Measurements from ENCODE around the gene TIE1.

TIE1 gene

GRCh38 chr1:43272576-43273571, 27.9 kb upstream of the TIE1 start:
- intact Hi-C loops (cut with DNase I), result no loop called here
- DNase-seq, result peak in 6 of 42 donors; percentile 15 to 36 (median 22)

DNA sequence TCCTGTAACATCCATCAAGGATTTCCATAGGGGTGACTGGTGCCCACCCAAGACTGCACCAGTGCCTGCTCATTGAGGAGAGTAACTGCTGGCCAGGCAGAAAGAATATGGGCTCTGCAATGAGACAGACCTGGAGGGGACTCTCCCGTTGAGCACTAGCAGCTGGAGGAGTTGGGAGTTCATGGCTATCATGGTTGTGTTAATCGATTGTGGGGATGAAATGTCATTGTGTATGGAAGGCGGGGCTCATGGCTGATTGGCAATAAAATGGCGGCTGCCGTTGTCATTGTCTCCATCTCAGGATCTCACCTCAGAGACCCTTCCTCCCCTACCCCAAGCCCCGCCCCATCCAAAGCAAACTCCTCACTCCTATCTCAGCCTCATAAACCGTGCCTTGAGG, 27.1 kb upstream of the TIE1 start:
- DNase-seq, result peak in 5 of 42 donors; percentile 1 to 13 (median 7)

DNA sequence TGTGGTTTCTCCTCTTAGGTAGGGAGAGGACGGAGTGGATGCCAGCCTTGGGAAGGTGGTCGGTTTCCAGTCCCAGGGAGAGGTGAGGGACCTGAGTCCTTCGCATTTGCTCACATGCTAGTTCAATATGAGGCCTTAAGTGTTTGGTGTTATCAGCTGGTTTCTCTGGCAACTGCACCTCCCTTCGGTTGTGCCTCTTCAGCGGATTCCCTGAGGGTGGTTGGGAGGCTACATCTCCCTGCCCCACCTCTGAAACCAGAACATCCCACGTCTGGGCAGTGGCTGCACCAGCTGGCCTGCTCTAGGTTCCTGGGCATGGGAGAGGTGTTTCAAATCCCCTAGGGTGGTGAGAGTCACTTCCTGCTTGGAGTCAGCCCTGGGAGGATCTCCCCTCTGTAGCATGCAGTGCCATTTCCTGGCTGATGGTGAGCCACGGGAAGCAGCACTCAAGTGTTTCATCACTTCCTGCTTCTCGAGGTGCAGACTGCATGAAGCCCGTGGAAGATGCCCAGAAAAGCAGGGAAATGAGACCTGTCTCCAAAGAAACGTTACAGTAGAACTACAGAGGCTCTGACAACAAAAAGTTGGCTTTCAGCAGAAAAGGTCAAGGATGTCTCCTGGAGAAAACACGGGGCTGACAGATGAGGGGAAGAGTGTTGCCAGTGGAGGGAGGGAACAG, 26.5 kb upstream of the TIE1 start:
- DNase-seq, result peak in 5 of 42 donors; percentile 12 to 38 (median 24)

More for the DNA sequence above, 27.1 kb upstream of the TIE1 start:
- intact Hi-C loops (cut with DNase I), result no loop called here

GRCh38 chr1:43274804-43275180, 26.0 kb upstream of the TIE1 start:
- peak in 4 of 42 donors; percentile 5 to 25 (median 14) for DNase-seq
- intact Hi-C loops (cut with DNase I), result no loop called here

More for the DNA sequence above, 26.5 kb upstream of the TIE1 start:
- intact Hi-C loops (cut with DNase I), result no loop called here

DNA sequence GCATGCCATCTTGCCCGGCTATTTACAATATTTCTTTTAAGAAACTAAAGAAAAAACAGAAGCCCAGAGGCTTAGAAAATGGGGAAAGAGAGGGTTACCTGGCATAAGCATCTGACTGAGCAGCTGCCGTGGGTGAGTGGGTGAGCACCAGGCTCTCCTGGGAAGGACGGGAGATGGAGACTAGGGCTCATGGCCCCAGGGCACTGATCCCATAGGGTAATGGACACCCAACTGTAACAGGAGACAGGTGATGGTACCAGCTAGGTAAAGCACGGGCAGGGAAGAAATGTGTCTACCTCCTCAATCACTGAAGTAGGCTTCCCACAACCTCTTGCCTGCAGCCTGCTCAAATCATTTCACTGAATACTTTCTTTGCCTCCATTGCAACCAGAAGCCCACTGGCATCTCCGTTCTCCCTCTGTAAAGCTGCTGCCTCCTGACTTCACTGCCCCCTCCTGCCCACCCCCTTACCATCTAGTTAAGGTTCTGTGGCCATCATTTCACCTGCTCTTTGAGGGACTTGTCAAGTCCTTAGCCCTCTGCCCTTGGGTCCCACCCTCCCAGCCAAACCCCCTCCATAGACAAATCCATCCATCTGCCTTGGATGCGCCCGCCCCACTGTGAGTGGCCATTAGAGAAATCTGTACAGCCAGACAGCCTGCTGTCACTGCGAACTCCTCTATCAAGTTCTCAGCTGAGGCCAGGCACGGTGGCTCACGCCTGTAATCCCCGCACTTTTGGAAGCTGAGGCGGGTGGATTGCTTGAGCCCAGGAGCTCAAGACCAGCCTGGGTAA, 24.8 kb upstream of the TIE1 start:
- DNase-seq, result peak in 7 of 42 donors; percentile 6 to 35 (median 13)

GRCh38 chr1:43276673-43277072, 24.1 kb upstream of the TIE1 start:
- intact Hi-C loops (cut with DNase I), result no loop called here
- peak in 4 of 42 donors; percentile 5 to 14 (median 10) for DNase-seq

More for the DNA sequence above, 24.8 kb upstream of the TIE1 start:
- intact Hi-C loops (cut with DNase I), result no loop called here

DNA sequence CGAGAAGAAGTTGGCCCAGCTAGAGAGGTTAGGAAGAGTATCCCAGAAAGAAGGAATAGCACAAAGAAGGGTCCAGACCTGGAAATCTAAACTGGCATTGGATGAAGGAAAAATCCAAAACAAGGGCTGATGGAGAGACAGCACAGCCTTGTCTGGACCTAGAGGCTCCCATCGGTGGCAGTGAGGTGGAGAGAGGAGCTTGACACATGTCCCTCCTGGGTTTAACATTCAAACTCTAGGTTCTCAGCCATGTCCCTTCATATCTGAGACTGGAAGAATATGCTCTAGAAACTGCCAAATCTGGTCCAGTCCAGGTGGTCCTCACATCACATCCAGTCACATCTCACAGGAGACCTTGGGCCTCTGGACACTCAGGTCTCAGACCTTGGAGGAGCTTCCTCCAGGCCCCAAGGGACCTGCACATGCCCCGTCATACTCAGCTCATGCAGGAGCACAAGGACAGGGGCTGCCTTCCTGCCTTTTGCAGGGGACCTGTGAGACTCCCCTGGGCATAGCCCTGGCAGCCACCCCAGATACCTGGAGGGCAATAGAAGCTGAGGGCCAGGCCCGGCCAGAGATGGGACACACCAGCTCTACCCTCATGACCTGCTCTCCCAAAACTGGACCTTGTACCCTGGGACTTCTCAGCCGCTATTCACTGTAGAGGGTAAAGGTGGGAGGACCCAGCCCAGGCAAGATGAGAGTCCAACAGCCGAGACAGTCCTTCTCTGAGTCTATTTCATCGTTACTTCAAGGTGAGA, 23.5 kb upstream of the TIE1 start:
- peak in 4 of 42 donors; percentile 10 to 16 (median 12) for DNase-seq
- intact Hi-C loops (cut with DNase I), result no loop called here

DNA sequence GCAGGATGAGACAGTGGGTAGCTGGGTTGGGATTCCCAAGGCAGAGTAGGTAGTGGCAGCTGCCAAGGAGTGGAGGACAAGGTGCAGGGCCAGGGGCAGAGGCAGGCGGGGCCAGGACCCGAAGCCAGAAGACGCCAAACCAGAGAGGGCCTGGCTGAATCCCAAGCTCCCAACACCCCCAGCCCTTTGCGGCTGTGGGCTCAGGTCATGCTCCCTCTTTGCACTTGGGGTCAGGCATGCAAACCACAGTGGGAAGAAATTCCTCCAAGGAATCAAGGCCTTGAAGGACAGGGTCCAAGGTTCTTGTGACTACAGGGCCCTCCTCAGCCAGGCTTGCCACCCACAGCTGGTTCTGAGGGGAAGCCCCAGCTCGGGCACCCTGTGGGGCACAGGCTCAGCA, 21.6 kb upstream of the TIE1 start:
- DNase-seq, result no peak
- intact Hi-C loops (cut with DNase I), result no loop called here

DNA sequence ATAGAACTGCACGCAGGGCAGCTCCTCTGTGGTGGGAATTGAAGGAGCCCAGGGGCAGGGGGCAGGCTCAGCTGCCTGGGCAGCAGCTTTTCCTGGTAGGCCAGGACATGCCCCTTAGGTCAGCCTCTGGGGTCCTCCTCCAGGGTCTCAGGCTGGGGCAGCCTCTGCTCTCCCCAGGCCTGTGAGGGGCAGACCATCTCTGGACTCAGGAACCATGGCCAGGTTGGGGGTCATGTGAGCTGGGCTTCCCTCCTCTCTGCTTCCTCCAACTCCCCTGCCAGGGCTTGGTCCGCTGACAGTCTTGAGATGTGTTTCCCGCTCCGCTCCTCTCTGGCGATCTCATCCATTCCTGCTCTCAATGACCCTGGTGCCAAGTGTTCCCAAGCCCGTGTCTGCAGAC, 21.1 kb upstream of the TIE1 start:
- intact Hi-C loops (cut with DNase I), result no loop called here
- DNase-seq, result peak in 2 of 42 donors; percentile 8 to 11

DNA sequence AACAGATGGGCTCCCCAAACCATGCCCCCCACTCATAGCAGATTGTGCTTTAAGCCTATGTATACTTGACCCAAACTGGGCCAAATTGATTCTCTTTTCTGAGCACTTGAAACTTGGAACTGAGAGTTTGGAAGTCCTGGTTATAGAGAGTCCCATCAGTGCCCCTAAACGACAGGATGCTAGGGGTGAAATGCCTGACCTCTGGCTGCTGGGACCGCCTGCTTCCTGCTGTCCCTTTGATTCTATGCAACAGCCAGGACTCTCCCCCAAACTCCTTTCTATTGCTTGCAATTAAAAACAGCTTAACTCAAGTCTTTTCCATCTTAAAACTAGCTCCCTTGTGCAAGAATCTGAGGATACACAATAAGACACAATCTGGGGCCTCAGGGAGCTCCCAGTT, 20.1 kb upstream of the TIE1 start:
- intact Hi-C loops (cut with DNase I), result no loop called here
- DNase-seq, result peak in 1 of 42 donors; percentile 11

- intact Hi-C loops (cut with DNase I), result no loop called here
- DNase-seq, result peak in 4 of 42 donors; percentile 3 to 39 (median 34)
These were observed 18.3 kb upstream of the TIE1 start for GRCh38 chr1:43282220-43283195.

GRCh38 chr1:43284065-43284464, 16.7 kb upstream of the TIE1 start:
- DNase-seq, result peak in 2 of 42 donors; percentile 8 to 10
- intact Hi-C loops (cut with DNase I), result no loop called here

DNA sequence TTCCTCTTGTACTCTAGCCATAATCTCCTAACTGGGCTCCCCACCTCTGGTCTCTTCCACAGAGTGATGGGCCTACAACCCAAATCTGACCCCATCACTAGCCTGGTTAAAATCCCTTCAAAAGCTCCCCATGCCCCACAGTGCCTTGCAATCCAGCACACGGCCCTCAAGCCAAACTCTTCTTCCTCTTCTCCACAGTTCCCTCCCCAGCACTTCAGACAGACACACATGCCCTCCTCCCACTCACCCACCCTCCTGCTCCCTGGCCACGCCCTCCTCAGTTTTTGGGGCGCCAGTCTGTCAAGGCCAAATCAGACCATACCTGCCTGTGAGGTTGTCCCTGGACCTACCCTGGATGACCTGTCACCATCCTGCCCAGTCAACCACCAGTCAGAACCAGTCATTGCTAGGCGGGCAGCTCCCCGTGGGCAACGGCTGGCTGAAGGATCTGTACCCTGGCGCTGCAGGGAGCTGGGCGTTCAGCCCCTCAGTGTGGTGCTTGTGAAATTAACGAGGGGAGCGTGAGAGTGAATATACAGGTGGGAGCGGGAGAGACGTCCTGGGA, 16.2 kb upstream of the TIE1 start:
- peak in 1 of 42 donors; percentile 8 for DNase-seq
- intact Hi-C loops (cut with DNase I), result no loop called here

- DNase-seq, result peak in 1 of 42 donors; percentile 14
- intact Hi-C loops (cut with DNase I), result no loop called here
These were observed 15.4 kb upstream of the TIE1 start, which contains the start of gene C1orf210 for GRCh38 chr1:43285269-43285990. C1orf210 (minus strand) TSS chr1:43285581; CDS start chr1:43283270, 2,311 bp downstream.

GRCh38 chr1:43286115-43286514, 14.7 kb upstream of the TIE1 start:
- intact Hi-C loops (cut with DNase I), result no loop called here
- no peak for DNase-seq

DNA sequence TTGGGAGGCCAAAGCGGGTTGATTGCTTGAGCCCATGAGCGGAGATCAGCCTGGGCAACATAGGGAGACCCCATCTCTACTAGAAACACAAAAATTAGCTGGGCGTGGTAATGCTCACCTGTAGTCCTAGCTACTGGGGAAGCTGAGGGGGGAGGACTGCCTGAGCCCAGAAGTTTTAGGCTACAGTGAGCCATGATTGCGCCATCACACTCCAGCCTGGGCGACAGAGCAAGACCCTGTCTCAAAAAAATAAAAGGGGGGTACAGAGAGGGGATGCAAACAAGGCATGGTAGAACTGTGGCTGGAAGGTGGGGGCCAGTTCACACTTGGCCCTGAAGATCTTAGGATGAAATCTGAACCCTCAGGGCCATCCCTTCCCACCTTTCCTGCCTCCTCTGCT, 14.2 kb upstream of the TIE1 start:
- intact Hi-C loops (cut with DNase I), result no loop called here

More for the DNA sequence above, 14.2 kb upstream of the TIE1 start:
- no peak for DNase-seq
